ENCODE results near the gene LGALS7B. TPM values are rescaled to one million over a fixed set of nuclear protein-coding genes. Genes with fewer than 3 reads are reported as not detected.
A peak's percentile ranks its signal among the peaks of the same experiment; 100 is the strongest.

LGALS7B gene
- polyA plus RNA-seq, 1 of the 3 experiments (the other 2 are of a cell fraction) = not detected

DNA sequence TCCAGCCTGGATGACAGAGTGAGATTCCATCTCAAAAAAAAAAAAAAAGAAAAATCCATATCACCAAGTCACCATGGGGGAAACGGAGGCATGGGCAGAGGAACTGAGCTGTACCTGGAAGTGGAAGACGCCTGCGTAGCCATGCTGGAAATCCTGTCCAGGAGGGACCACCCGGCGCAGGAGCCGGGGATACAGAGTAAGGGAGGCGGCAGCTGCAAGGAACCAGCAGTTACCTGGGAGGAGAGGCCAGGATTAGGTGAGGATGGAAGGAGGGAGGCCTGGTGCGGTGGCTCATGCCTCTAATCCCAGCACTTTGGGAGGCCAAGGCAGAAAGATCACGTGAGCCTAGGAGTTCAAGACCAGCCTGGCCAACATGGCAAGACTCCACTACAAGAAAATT is 46.7 kb upstream of the LGALS7B start (continued):
- TF ChIP-seq REST (IDR thresholded peaks at IDR 0.05; ENCODE audit: low read depth, low read length) = no peak

- DNase-seq = peak; percentile 22
- TF ChIP-seq RXRA (IDR thresholded peaks at IDR 0.05; ENCODE audit: borderline replicate concordance, low read depth) = no peak
- TF ChIP-seq SMC3 (IDR thresholded peaks at IDR 0.05; ENCODE audit: low read depth, low read length) = no peak
- no peak for TF ChIP-seq PBX3 (IDR thresholded peaks at IDR 0.05)
- no peak for TF ChIP-seq FOSL2 (IDR thresholded peaks at IDR 0.05; ENCODE audit: borderline replicate concordance, low read depth)
- no peak for TF ChIP-seq JUND (IDR thresholded peaks at IDR 0.05)
- TF ChIP-seq REST (IDR thresholded peaks at IDR 0.05; ENCODE audit: low read depth, low read length) = no peak
- TF ChIP-seq CHD2 (IDR thresholded peaks at IDR 0.05; ENCODE audit: low read length, partially characterized antibody) = no peak
- no peak for TF ChIP-seq POLR2AphosphoS5 (IDR thresholded peaks at IDR 0.05; ENCODE audit: low read depth, low read length)
- TF ChIP-seq GATA2 (CRISPR knock-in tag; IDR thresholded peaks at IDR 0.05) = no peak
- no peak for TF ChIP-seq EP300 (IDR thresholded peaks at IDR 0.05; ENCODE audit: borderline replicate concordance in 1 of 2, low read depth in 1 of 2, low read length in 1 of 2)
- TF ChIP-seq FOXM1 (IDR thresholded peaks at IDR 0.05; ENCODE audit: low read depth) = no peak
- no peak for TF ChIP-seq USF2 (IDR thresholded peaks at IDR 0.05; ENCODE audit: borderline replicate concordance, low read depth, low read length)
- TF ChIP-seq USF1 (IDR thresholded peaks at IDR 0.05; ENCODE audit: borderline replicate concordance, low read depth) = no peak
- TF ChIP-seq NRF1 (IDR thresholded peaks at IDR 0.05; ENCODE audit: low read depth, low read length) = no peak
- no peak for TF ChIP-seq FOXJ3 (CRISPR knock-in tag; IDR thresholded peaks at IDR 0.05)
- no peak for TF ChIP-seq YY1 (IDR thresholded peaks at IDR 0.05; ENCODE audit: low read depth)
- no peak for TF ChIP-seq EZH2phosphoT487 (IDR thresholded peaks at IDR 0.05; ENCODE audit: borderline replicate concordance, low read depth)
- TF ChIP-seq, protein P1, sequence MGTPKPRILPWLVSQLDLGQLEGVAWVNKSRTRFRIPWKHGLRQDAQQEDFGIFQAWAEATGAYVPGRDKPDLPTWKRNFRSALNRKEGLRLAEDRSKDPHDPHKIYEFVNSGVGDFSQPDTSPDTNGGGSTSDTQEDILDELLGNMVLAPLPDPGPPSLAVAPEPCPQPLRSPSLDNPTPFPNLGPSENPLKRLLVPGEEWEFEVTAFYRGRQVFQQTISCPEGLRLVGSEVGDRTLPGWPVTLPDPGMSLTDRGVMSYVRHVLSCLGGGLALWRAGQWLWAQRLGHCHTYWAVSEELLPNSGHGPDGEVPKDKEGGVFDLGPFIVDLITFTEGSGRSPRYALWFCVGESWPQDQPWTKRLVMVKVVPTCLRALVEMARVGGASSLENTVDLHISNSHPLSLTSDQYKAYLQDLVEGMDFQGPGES (IDR thresholded peaks at IDR 0.05; ENCODE audit: low read depth, low read length) = no peak
- Histone ChIP-seq H3K9me2 (no peaks in the 10 kb centered on the region), H3K9me3 (no peaks in the 10 kb centered on the region), H3K4me3 (ENCODE audit: low read depth in 2 of 2, low read length in 1 of 2) (no peak overlapping the region), H3K36me3 (replicated peaks in 1 of 2; ENCODE audit: control insufficient read depth in 1 of 2, insufficient read depth in 2 of 2, low read length in 1 of 2) (no peaks in the 10 kb centered on the region), H3K9ac (no peak overlapping the region), H2AFZ (ENCODE audit: low read depth) (no peak overlapping the region), H3F3A (replicated peaks; ENCODE audit: insufficient read depth) (no peaks in the 10 kb centered on the region), H3K79me2 (ENCODE audit: insufficient read depth) (no peaks in the 10 kb centered on the region), H3K4me1 (ENCODE audit: control insufficient read depth in 1 of 2, insufficient read depth in 2 of 2, low read depth in 1 of 2, low read length in 1 of 2) (no peaks in the 10 kb centered on the region), H3K4me2 (no peak overlapping the region), H4K20me1 (ENCODE audit: insufficient read depth) (no peaks in the 10 kb centered on the region), H3K27ac (ENCODE audit: low read depth in 2 of 2, low read length in 1 of 2) (no peak overlapping the region), H3K27me3 (ENCODE audit: insufficient read depth) (no peaks in the 10 kb centered on the region)
- ChIA-PET CTCF (interaction anchor here (1.2 kb wide), 1 partner anchor 107 kb away, joined by 3 read pairs; no protein-coding TSS in a partner anchor), POLR2A (no interaction called here)
- WGBS (ENCODE audit: low lambda C conversion rate) = 57% methylated on average over 2 of the region's 6 CpGs
Measured at GRCh38 chr19:38742906-38743305, 46.1 kb upstream of the LGALS7B start.

Measured in SK-N-SH (cell line).